Measurements from ENCODE around the gene GMDS. TPM values are rescaled to one million over a fixed set of nuclear protein-coding genes. Genes with fewer than 3 reads are reported as not detected.

Gene GMDS
- total and polyA plus RNA-seq, 2 experiments from 2014 or later, result 3.0 to 12.6 TPM

GRCh38 chr6:1580585-1580984 is 664.8 kb downstream of the GMDS start:
- Histone ChIP-seq H3K9ac (no peak overlapping the region), H3K27ac (no peak overlapping the region), H3K4me1 (ENCODE audit: insufficient read depth) (no peaks in the 10 kb centered on the region), H3K9me3 (ENCODE audit: low read depth) (no peaks in the 10 kb centered on the region), H4K20me1 (ENCODE audit: insufficient read depth) (no peaks in the 10 kb centered on the region), H3F3A (ENCODE audit: insufficient read depth) (no peaks in the 10 kb centered on the region), H3K4me3 (no peak overlapping the region), H3K4me2 (ENCODE audit: unreplicated experiment) (no peak overlapping the region), H3K36me3 (ENCODE audit: low read depth) (no peaks in the 10 kb centered on the region), H2AFZ (no peak overlapping the region), H3K27me3 (replicated peaks; ENCODE audit: insufficient read depth) (peaks cover 29% of the 10 kb centered on the region), H3K79me2 (ENCODE audit: insufficient read depth) (no peaks in the 10 kb centered on the region), H3K9me2 (ENCODE audit: insufficient read depth) (no peaks in the 10 kb centered on the region)
- WGBS, 2 experiments (ENCODE audit: low coverage in 1 of 2, low lambda C conversion rate in 2 of 2, missing lambda C conversion rate in 2 of 2), result 67 to 76% methylated on average over 9 of the region's 9 CpGs
- TF ChIP-seq EZH2 (IDR thresholded peaks at IDR 0.05; ENCODE audit: insufficient read depth, poor library complexity, severe bottlenecking) (no peak), EZH2phosphoT487 (IDR thresholded peaks at IDR 0.05; ENCODE audit: insufficient read depth, low read depth) (no peak)
- no peak for DNase-seq
- in situ Hi-C loops (cut with MboI), result loop anchor here (25.0 kb wide), 1 partner anchor 1057 kb away; no protein-coding TSS in a partner anchor

DNA sequence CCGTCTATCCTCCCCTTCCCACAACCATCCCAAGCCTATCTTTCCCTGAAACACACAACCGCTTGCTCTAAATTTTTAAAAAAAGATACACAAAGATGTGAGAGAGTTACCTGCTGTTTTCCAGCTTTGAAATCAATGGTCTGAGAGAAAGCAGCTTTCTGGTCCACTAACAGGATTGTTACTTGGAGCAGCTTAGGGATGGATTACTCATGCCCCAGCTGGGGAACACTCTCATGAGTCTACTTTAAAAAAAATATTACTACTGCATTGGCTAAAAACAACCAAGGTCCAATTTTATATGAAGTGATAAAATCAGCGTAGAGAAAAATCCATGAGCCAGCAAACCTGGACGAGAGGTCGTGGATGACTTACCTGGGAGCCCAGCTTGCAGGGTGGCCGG is 665.3 kb downstream of the GMDS start:
- H3K36me3 ChIP-seq (ENCODE audit: low read depth), result no peaks in the 10 kb centered on the region
- WGBS, 2 experiments (ENCODE audit: low coverage in 1 of 2, low lambda C conversion rate in 2 of 2, missing lambda C conversion rate in 2 of 2), result 56 to 68% methylated on average over 6 of the region's 6 CpGs
- H2AFZ ChIP-seq, result no peak overlapping the region
- H3K9me3 ChIP-seq (ENCODE audit: low read depth), result no peaks in the 10 kb centered on the region
- H3K79me2 ChIP-seq (ENCODE audit: insufficient read depth), result no peaks in the 10 kb centered on the region
- H3K9ac ChIP-seq, result no peak overlapping the region
- no peaks in the 10 kb centered on the region for H3K9me2 ChIP-seq (ENCODE audit: insufficient read depth)
- no peak for TF ChIP-seq EZH2phosphoT487 (IDR thresholded peaks at IDR 0.05; ENCODE audit: insufficient read depth, low read depth)
- TF ChIP-seq EZH2 (IDR thresholded peaks at IDR 0.05; ENCODE audit: insufficient read depth, poor library complexity, severe bottlenecking), result no peak
- no peaks in the 10 kb centered on the region for H3F3A ChIP-seq (ENCODE audit: insufficient read depth)
- in situ Hi-C loops (cut with MboI), result loop anchor here (25.0 kb wide), 1 partner anchor 1057 kb away; no protein-coding TSS in a partner anchor
- DNase-seq, result peak; percentile 49
- H3K4me3 ChIP-seq, result no peak overlapping the region
- no peaks in the 10 kb centered on the region for H3K4me1 ChIP-seq (ENCODE audit: insufficient read depth)
- H4K20me1 ChIP-seq (ENCODE audit: insufficient read depth), result no peaks in the 10 kb centered on the region
- H3K4me2 ChIP-seq (ENCODE audit: unreplicated experiment), result no peak overlapping the region
- H3K27me3 ChIP-seq (replicated peaks; ENCODE audit: insufficient read depth), result peaks cover 28% of the 10 kb centered on the region
- no peak overlapping the region for H3K27ac ChIP-seq

DNA sequence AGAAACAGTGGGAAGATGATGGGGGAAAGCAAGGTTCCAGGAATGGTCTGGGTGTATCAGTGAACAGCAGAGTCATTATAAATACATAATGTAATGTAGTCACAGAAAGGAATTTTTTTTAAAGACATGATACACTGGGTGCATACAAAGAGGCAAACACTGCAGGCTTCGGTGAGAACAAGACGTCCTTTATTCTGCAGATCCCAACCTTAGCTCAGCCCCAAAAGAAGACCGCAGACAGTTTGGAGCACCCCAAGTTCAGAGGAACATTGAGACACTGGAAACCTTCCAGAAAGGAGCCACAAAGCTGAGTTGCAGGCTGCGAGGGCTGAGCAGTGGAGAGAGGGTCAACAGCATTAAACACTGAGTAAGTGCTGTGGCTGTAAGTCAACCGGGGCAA is 666.3 kb downstream of the GMDS start:
- no peak overlapping the region for H3K9ac ChIP-seq
- H3K79me2 ChIP-seq (ENCODE audit: insufficient read depth), result no peaks in the 10 kb centered on the region
- no peak overlapping the region for H3K27ac ChIP-seq
- peaks cover 18% of the 10 kb centered on the region; the same call in 1 of the 2 replicates for H3K27me3 ChIP-seq (replicated peaks; ENCODE audit: insufficient read depth)
- H2AFZ ChIP-seq, result no peak overlapping the region
- no peak overlapping the region for H3K4me3 ChIP-seq
- H3K9me3 ChIP-seq (ENCODE audit: low read depth), result no peaks in the 10 kb centered on the region
- no peak overlapping the region for H3K4me2 ChIP-seq (ENCODE audit: unreplicated experiment)
- DNase-seq, result no peak
- no peaks in the 10 kb centered on the region for H3K4me1 ChIP-seq (ENCODE audit: insufficient read depth)
- in situ Hi-C loops (cut with MboI), result loop anchor here (25.0 kb wide), 1 partner anchor 1058 kb away; no protein-coding TSS in a partner anchor
- WGBS, 2 experiments (ENCODE audit: low coverage in 1 of 2, low lambda C conversion rate in 2 of 2, missing lambda C conversion rate in 2 of 2), result 56 to 63% methylated on average over 5 of the region's 5 CpGs
- no peaks in the 10 kb centered on the region for H4K20me1 ChIP-seq (ENCODE audit: insufficient read depth)
- H3K36me3 ChIP-seq (ENCODE audit: low read depth), result no peaks in the 10 kb centered on the region
- TF ChIP-seq EZH2phosphoT487 (IDR thresholded peaks at IDR 0.05; ENCODE audit: insufficient read depth, low read depth), result no peak
- TF ChIP-seq EZH2 (IDR thresholded peaks at IDR 0.05; ENCODE audit: insufficient read depth, poor library complexity, severe bottlenecking), result no peak
- H3K9me2 ChIP-seq (ENCODE audit: insufficient read depth), result no peaks in the 10 kb centered on the region
- no peaks in the 10 kb centered on the region for H3F3A ChIP-seq (ENCODE audit: insufficient read depth)

GRCh38 chr6:1577896-1578745 is 667.3 kb downstream of the GMDS start:
- H3K79me2 ChIP-seq (ENCODE audit: insufficient read depth), result no peaks in the 10 kb centered on the region
- no peaks in the 10 kb centered on the region for H4K20me1 ChIP-seq (ENCODE audit: insufficient read depth)
- in situ Hi-C loops (cut with MboI), result loop anchor here (25.0 kb wide), 1 partner anchor 1059 kb away; no protein-coding TSS in a partner anchor
- H3K9me3 ChIP-seq (ENCODE audit: low read depth), result no peaks in the 10 kb centered on the region
- WGBS, 2 experiments (ENCODE audit: low coverage in 1 of 2, low lambda C conversion rate in 2 of 2, missing lambda C conversion rate in 2 of 2), result 76 to 78% methylated on average over 19 of the region's 19 CpGs
- no peaks in the 10 kb centered on the region for H3K36me3 ChIP-seq (ENCODE audit: low read depth)
- no peak overlapping the region for H2AFZ ChIP-seq
- H3K4me2 ChIP-seq (ENCODE audit: unreplicated experiment), result no peak overlapping the region
- H3K4me1 ChIP-seq (ENCODE audit: insufficient read depth), result no peaks in the 10 kb centered on the region
- no peak for DNase-seq
- TF ChIP-seq EZH2 (IDR thresholded peaks at IDR 0.05; ENCODE audit: insufficient read depth, poor library complexity, severe bottlenecking) (no peak), EZH2phosphoT487 (IDR thresholded peaks at IDR 0.05; ENCODE audit: insufficient read depth, low read depth) (no peak)
- no peak overlapping the region for H3K27ac ChIP-seq
- H3K4me3 ChIP-seq, result no peak overlapping the region
- no peak overlapping the region for H3K9ac ChIP-seq
- peaks cover 14% of the 10 kb centered on the region; the same call in 1 of the 2 replicates for H3K27me3 ChIP-seq (replicated peaks; ENCODE audit: insufficient read depth)
- no peaks in the 10 kb centered on the region for H3F3A ChIP-seq (ENCODE audit: insufficient read depth)
- no peaks in the 10 kb centered on the region for H3K9me2 ChIP-seq (ENCODE audit: insufficient read depth)
